ENCODE data around the gene IQCK.

The IQCK gene

GRCh38 chr16:19874851-19875546 is 156.9 kb downstream of the IQCK start:
- TF ChIP-seq RAD21 (IDR thresholded peaks at IDR 0.05; ENCODE audit: low read depth) (no peak), TEAD4 (IDR thresholded peaks at IDR 0.05) (no peak), NFIC (IDR thresholded peaks at IDR 0.05) (no peak)
- TF ChIP-seq, protein P1, sequence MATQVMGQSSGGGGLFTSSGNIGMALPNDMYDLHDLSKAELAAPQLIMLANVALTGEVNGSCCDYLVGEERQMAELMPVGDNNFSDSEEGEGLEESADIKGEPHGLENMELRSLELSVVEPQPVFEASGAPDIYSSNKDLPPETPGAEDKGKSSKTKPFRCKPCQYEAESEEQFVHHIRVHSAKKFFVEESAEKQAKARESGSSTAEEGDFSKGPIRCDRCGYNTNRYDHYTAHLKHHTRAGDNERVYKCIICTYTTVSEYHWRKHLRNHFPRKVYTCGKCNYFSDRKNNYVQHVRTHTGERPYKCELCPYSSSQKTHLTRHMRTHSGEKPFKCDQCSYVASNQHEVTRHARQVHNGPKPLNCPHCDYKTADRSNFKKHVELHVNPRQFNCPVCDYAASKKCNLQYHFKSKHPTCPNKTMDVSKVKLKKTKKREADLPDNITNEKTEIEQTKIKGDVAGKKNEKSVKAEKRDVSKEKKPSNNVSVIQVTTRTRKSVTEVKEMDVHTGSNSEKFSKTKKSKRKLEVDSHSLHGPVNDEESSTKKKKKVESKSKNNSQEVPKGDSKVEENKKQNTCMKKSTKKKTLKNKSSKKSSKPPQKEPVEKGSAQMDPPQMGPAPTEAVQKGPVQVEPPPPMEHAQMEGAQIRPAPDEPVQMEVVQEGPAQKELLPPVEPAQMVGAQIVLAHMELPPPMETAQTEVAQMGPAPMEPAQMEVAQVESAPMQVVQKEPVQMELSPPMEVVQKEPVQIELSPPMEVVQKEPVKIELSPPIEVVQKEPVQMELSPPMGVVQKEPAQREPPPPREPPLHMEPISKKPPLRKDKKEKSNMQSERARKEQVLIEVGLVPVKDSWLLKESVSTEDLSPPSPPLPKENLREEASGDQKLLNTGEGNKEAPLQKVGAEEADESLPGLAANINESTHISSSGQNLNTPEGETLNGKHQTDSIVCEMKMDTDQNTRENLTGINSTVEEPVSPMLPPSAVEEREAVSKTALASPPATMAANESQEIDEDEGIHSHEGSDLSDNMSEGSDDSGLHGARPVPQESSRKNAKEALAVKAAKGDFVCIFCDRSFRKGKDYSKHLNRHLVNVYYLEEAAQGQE (IDR thresholded peaks at IDR 0.05; ENCODE audit: low read depth): no peak

GRCh38 chr16:19875900-19876299 is 157.8 kb downstream of the IQCK start:
- no peak for TF ChIP-seq EP300 (IDR thresholded peaks at IDR 0.05; ENCODE audit: borderline replicate concordance)
- TF ChIP-seq, protein P1 (IDR thresholded peaks at IDR 0.05; ENCODE audit: low read depth): no peak
- no peak for TF ChIP-seq CEBPB (IDR thresholded peaks at IDR 0.05)
- TF ChIP-seq YY1 (IDR thresholded peaks at IDR 0.05; ENCODE audit: low read depth): no peak
- TF ChIP-seq TAF1 (IDR thresholded peaks at IDR 0.05; ENCODE audit: low read depth): no peak
- no peak for TF ChIP-seq EGR1 (IDR thresholded peaks at IDR 0.05)
- TF ChIP-seq ZBTB7A (IDR thresholded peaks at IDR 0.05; ENCODE audit: low read depth): no peak
- TF ChIP-seq, protein P2, sequence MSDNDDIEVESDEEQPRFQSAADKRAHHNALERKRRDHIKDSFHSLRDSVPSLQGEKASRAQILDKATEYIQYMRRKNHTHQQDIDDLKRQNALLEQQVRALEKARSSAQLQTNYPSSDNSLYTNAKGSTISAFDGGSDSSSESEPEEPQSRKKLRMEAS (IDR thresholded peaks at IDR 0.05): no peak
- no peak for TF ChIP-seq TEAD4 (IDR thresholded peaks at IDR 0.05)
- TF ChIP-seq, protein P3, sequence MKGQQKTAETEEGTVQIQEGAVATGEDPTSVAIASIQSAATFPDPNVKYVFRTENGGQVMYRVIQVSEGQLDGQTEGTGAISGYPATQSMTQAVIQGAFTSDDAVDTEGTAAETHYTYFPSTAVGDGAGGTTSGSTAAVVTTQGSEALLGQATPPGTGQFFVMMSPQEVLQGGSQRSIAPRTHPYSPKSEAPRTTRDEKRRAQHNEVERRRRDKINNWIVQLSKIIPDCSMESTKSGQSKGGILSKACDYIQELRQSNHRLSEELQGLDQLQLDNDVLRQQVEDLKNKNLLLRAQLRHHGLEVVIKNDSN (IDR thresholded peaks at IDR 0.05): no peak
- TF ChIP-seq NFIC (IDR thresholded peaks at IDR 0.05): no peak
- no peak for TF ChIP-seq TCF12 (IDR thresholded peaks at IDR 0.05; ENCODE audit: low read depth)
- TF ChIP-seq RAD21 (IDR thresholded peaks at IDR 0.05; ENCODE audit: low read depth): no peak
- no peak for TF ChIP-seq CREB1 (IDR thresholded peaks at IDR 0.05; ENCODE audit: low read depth)
- no peak for TF ChIP-seq FOXM1 (IDR thresholded peaks at IDR 0.05; ENCODE audit: borderline replicate concordance, low read depth)

- TF ChIP-seq NFIC (IDR thresholded peaks at IDR 0.05): no peak
Measured at GRCh38 chr16:19876501-19877059, 158.5 kb downstream of the IQCK start.

DNA sequence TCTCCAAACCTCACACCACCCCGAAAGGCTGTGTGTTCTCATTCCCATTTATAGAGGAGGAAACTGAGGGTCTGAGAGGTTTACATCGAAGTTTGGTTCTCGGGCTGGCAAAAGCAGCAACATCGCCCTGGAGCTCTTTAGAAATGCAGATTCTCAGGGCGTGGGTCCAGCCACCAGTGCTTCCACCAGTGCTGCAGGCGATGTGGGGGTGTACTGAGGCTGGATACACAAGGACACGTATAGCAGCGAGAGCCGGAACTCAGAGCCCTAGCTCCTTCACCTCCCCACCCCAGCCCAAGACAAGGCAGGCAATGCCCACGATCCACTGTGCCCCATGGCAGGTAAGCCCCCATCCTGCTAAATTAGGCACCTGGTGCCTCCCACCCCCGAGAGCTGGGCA is 160.7 kb downstream of the IQCK start:
- TF ChIP-seq FOXM1 (IDR thresholded peaks at IDR 0.05; ENCODE audit: borderline replicate concordance, low read depth) (no peak), TEAD4 (IDR thresholded peaks at IDR 0.05) (no peak), ZBTB7A (IDR thresholded peaks at IDR 0.05; ENCODE audit: low read depth) (no peak)

DNA sequence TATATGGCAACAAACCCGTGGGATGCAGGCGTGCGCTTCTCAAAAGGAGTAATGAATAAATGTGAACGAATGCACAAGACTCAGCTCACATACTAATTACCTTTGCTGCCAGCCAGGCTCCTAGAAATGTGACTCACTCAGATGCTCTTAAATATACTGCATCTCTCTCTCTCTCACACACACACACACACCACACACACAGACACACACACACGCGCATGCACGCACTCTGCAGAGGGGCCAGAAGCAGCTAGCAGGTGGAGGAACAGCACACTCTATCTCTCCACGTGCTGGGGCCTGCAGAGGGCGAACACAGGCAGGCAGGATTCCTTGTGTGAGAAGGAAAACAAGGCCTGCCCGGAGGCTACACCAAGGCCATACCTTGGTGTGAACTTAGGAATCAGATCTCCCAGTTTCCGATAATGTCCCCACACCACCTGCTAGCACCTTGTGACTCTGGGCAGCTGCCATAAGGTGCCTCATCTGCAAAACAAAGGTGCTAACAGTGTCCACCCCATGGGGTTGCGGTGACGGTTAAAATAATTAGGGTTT is 161.2 kb downstream of the IQCK start:
- TF ChIP-seq TCF12 (IDR thresholded peaks at IDR 0.05; ENCODE audit: low read depth): no peak
- no peak for TF ChIP-seq EGR1 (IDR thresholded peaks at IDR 0.05)
- TF ChIP-seq TAF1 (IDR thresholded peaks at IDR 0.05; ENCODE audit: low read depth): no peak
- TF ChIP-seq YY1 (IDR thresholded peaks at IDR 0.05; ENCODE audit: low read depth): no peak
- no peak for TF ChIP-seq CEBPB (IDR thresholded peaks at IDR 0.05)
- TF ChIP-seq, protein P3 (IDR thresholded peaks at IDR 0.05): no peak
- no peak for TF ChIP-seq NFIC (IDR thresholded peaks at IDR 0.05)
- TF ChIP-seq, protein P2 (IDR thresholded peaks at IDR 0.05): no peak
- TF ChIP-seq FOXM1 (IDR thresholded peaks at IDR 0.05; ENCODE audit: borderline replicate concordance, low read depth): no peak
- TF ChIP-seq ZBTB7A (IDR thresholded peaks at IDR 0.05; ENCODE audit: low read depth): no peak
- no peak for TF ChIP-seq RAD21 (IDR thresholded peaks at IDR 0.05; ENCODE audit: low read depth)
- TF ChIP-seq, protein P1 (IDR thresholded peaks at IDR 0.05; ENCODE audit: low read depth): no peak
- TF ChIP-seq EP300 (IDR thresholded peaks at IDR 0.05; ENCODE audit: borderline replicate concordance): no peak
- no peak for TF ChIP-seq CREB1 (IDR thresholded peaks at IDR 0.05; ENCODE audit: low read depth)
- TF ChIP-seq TEAD4 (IDR thresholded peaks at IDR 0.05): no peak

All from Ishikawa (cell line).